Kidney capillary endothelial cell (primary cell): ENCODE results near the gene CD2AP.
"Not testable (repeated sequence)": the region's sequence is repeated elsewhere in the genome, so short reads cannot be mapped to it uniquely, and the experiment has no call there.

Experiments used
- DNase-seq: peaks from one replicate; pipeline ENCODE4 v3.0.0-alpha.2; 2018; ENCODE audit warnings: low spot score

Gene CD2AP

GRCh38 chr6:47496935-47497579 lies 19.5 kb downstream of the CD2AP start:
- DNase-seq = no peak

- no peak for DNase-seq
Observed at GRCh38 chr6:47502920-47503319, 25.3 kb downstream of the CD2AP start.

DNA sequence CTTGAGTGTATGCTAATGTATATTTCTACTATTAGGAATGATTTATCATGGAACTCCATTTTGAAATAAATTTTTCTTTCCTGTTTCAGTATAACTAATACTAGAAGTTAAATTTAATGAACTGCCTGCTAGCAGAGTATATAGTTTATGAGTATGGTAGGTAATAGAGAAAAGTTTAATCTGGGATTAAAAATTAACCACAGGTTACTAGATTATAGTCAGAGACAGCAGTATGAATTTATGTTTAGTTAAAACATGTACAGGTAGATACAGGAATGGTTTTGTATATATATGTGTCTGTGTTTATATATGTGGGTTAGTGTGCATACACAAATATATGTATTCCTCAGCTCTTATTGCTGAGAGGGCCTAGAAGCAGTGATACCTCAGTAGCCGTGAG lies 32.3 kb downstream of the CD2AP start:
- DNase-seq = no peak

DNA sequence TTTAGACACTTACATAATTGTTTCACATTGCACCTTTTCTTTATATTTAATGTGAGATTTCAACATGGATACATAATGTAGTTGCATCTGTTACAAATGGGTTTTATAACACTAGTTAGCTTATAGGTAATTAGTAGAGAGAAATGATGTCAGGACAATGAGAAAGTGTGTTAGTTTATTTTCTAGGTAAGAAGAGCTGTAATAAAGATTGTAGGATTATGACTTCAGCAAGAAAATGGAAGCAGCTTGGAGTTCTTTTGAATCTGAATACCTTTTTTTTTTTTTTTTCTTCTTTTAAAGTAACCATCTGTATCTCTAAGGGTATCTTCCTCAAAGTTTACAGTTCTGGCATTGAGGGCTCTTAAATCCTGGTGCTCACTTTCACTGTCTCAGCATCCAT lies 35.3 kb downstream of the CD2AP start:
- DNase-seq = no peak

GRCh38 chr6:47519279-47519678 lies 41.7 kb downstream of the CD2AP start:
- no peak for DNase-seq

DNA sequence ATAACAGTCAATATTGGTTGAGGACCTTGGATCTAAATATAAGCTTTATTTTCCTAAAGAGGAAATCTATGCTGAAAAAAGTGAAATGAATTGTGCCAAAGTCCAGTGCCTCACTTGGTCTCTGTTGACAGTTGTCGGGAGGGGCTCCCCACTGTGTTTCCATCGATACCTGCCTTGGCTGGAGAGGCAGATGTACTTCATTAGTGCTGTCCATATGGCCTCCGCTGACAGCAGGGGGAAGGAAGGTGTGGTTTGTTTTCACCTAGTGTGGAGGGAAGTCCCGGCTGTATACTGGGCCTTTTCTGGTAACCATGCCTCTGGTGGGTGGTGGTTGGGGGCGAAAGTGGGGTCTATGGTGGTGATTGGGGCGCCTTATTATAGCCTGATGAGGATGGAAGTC lies 42.7 kb downstream of the CD2AP start:
- DNase-seq = no peak

GRCh38 chr6:47521961-47522360 lies 44.4 kb downstream of the CD2AP start:
- DNase-seq = no peak

DNA sequence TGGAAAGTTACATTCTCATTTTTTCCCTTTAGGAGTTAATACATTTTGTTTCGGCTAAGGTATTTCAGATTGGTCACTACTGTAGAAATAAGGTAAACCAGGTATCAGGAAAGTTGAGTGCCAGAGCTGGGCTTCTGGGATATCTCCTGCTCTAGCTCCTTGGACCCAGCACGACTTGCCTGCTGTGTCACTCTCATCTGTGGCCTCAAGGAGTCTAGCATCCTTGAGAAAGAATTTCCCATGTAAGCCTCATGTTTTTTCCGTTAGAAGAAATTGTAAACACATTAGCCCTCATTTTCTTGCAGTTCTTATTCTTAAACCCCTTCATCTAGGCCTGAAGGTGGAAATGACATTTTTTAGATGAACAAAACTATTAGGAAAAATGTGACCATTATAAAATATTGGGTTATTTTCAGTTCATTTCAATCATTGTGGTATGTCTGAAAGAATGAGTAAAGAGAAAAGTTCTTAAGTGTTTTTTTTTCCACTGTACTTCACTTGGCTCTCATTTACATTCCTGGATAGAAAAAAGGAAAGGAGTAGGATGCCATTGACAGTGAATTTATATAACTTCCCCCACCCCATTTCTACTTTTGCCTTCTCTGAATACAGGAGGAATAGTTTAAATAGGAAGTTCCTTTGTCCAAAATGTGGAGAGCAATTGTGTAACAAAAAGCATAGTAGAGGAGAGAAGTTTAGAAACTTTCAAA lies 46.7 kb downstream of the CD2AP start:
- DNase-seq = no peak

DNA sequence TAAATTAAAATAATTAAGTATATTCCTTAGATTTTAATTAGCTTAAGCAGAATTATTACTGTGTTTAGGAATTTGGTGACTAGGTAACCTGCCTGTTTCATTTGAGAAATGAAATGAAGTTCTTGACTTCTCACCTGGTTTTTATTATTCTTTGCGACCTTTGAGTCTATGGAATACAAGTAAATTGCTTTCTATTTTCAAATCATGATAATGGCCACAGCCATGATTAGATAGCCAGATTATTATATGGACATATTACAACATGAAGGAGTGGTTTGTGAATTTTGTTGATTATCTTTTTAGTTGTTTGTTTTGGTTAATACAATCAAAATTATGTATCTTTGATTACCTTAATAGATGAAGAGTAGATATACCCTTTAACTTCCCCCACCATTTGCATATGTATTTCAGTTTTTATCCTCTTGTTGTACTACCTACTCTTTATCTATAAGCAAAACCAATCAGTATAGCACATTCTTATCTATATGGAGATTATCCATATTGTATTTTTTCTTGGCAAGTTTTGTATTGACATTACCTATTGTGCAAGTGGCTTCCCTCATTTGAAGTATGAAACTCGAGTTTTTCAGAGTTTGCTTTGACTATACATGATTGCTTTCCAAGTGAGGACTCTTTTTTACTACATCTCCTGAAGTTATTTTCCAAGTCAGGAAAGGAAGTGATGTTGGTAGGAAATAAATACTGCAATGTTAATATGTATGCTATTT lies 47.9 kb downstream of the CD2AP start:
- DNase-seq = no peak

GRCh38 chr6:47527274-47527673 lies 49.7 kb downstream of the CD2AP start:
- no peak for DNase-seq

DNA sequence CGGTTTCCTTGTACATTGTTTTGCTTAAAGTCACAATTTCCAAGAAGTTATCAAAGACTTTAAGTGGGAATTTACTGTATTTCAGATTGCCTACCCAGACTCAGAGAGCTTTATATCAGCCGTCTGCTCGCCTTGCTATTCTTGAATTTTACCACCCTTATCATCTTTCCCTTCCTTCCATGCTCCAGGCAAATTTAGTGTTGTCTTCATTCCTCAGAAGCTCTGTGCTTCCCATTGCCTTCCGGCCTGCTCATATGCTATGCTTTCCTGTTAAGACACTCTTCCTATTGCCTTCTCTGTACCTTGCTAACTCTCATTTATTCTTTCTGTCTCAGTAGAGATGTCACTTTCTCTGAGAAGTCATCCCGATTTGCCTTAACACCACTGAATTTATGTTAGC lies 52.1 kb downstream of the CD2AP start:
- no peak for DNase-seq

DNA sequence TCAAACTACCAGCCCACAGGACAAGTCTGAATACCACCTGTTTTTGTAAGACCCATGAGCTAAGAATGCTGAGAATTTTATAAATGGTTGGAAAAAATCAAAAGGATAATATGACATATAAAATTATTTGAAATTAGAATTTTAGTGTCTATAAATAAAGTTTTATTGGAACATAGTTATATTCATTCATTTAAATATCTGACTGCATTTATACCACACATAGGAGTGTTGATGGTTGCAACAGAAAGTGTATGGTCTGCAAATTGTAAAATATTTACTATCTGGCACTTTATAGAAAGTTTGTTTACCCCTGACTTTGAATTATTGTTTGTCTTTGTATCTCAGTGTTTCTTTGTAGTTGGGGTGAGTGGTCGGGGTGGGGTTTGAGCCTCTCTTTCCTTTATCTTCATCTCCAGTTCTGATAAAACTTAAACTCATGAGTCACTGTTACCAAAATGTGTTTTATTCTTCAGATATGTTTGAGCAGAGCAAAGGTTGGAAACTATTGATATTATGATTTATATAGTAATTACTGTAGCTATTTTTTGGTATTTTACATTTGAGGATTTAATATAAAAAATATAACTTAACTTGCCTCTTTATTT lies 55.5 kb downstream of the CD2AP start:
- no peak for DNase-seq

DNA sequence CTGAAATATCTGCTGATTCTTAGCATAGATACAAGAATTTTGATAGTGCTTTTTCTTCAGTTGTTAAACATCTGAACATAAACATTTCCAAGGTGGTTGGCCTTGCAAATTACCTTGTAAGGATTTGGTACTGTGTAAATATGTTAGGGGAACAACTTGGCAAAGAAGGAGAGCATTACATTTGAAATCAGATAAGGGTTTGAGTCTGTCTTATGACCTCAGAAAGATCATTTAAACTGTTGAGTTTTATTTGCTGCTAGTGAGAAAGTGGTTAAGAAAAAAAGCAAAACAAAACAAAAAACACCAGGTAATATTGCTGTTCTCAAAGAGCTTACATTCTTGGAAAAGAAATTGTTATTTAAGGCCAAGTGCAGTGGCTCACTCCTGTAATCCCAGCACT lies 56.5 kb downstream of the CD2AP start:
- no peak for DNase-seq

- DNase-seq = no peak
Observed at GRCh38 chr6:47535316-47536225, 58.0 kb downstream of the CD2AP start.

DNA sequence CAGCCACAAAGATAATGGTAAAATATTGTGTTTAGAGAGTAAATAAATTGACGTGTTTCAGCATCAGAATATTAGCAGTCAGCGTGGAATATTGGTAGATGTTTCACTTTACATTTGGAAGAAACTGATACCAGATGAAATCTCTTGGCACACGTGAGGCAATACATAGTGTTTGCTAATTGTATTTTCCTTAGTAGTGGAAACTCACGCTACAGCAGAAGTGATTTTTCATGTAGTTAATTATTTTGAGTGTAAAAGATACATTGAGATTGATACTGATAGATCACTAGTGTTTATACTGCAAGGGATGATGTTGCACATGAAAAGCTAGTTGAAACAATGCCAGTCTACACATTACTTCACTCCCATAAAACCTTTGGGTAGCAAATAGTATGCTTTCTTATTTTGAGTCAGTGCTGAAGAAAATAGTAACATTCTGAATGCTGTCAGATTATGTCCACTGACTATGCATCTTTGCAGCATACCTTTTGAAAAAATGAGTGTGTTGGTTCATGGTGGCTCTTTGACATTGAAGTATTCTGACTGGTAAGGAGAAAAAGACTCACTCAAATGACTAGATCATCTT lies 59.3 kb downstream of the CD2AP start:
- DNase-seq = no peak

DNA sequence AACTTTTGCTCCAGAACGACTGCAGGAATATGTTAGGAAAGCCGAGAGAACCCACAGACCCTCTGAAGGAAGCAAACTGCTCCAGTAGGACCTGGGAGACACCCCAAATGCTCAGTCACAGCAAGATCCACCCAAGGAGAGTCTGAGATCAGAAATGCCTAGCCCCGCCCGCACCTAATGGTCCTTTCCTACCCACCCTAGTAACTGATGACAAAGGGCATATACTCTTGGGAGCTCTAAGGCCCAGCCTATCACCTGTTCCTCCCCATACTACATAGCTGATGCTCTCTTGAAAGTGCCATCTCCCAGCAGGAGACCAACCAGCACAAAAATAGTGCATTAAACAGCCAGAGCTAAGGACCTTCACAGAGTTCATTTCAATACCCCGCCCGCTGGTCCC lies 67.6 kb downstream of the CD2AP start:
- no peak for DNase-seq

GRCh38 chr6:47551670-47552069 lies 74.1 kb downstream of the CD2AP start:
- DNase-seq = no peak

DNA sequence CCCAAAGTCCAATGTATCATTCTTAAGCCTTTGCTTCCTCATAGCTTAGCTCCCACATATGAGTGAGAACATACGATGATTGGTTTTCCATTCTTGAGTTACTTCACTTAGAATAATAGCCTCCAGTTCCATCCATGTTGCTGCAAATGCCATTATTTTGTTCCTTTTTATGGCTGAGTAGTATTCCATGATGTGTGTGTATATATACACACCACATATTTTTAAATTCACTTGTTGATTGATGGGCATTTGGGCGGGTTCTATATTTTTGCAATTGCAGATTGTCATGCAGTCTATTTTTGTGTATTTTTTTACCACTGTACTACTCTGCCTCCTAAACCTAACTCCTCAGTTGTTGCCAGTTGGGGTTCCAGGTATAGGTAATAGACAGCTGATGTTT lies 74.7 kb downstream of the CD2AP start:
- no peak for DNase-seq

DNA sequence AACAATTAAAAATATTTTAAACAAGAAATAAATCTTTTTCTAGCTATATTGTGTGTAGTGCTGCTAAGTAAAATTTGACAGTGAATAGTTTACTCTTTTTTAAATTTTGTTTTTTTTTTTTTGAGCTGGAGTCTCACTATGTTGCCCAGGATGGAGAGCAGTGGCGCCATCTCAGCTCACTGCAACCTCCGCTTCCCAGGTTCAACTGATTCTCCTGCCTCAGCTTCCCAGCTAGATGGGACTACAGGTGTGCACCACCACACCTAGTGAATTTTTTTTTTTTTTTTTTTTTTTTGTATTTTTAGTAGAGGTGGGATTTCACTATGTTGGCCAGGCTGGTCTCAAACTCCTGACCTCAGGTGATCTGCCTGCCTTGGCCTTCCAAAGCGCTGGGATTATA lies 75.7 kb downstream of the CD2AP start:
- DNase-seq = not testable (repeated sequence)

- DNase-seq = not testable (repeated sequence)
Observed at GRCh38 chr6:47556459-47556858, 78.9 kb downstream of the CD2AP start.

- DNase-seq = no peak
Observed at GRCh38 chr6:47563162-47563561, 85.6 kb downstream of the CD2AP start.
